Retinal pigment epithelial cell (primary cell): ENCODE results near the gene TLE5.

ENCODE experiments used
- DNase-seq: peaks from one replicate; pipeline ENCODE4 v3.0.0-alpha.2; 2010; ENCODE audit warnings: low read depth
- H3K4me3 ChIP-seq: 2 replicates; pipeline ENCODE4 v1.5.1; 2011; ENCODE audit warnings: mild to moderate bottlenecking, low read length, control low read depth, moderate library complexity
- TF ChIP-seq, protein P1 (sequence below): conservative IDR thresholded peaks from 2 replicates; pipeline ENCODE4 v1.5.1; 2011; ENCODE audit warnings: low read depth, low read length, control low read depth, inconsistent platforms

TLE5 gene

DNA sequence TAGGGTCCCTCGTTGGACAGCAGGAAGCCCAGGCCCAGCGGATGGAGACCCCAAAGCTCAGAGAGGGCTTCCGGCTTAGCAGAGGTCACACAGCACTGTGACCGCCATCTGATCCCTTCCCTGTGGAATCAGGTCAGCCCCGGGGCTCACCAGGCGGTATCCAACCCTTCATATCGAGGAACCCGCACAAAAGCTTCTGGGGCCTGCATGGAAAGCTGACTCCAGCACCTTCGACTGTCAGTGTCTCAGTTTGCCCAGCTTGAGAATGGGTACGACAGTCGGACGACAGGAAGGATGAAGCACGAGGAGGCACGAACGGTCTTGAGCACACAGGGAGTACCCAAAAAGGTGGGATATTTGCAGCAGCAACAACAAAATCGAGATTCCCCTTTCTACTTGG is 2.6 kb downstream of the TLE5 start:
- H3K4me3 ChIP-seq, result no peak overlapping the region
- no peak for DNase-seq
- TF ChIP-seq, protein P1, sequence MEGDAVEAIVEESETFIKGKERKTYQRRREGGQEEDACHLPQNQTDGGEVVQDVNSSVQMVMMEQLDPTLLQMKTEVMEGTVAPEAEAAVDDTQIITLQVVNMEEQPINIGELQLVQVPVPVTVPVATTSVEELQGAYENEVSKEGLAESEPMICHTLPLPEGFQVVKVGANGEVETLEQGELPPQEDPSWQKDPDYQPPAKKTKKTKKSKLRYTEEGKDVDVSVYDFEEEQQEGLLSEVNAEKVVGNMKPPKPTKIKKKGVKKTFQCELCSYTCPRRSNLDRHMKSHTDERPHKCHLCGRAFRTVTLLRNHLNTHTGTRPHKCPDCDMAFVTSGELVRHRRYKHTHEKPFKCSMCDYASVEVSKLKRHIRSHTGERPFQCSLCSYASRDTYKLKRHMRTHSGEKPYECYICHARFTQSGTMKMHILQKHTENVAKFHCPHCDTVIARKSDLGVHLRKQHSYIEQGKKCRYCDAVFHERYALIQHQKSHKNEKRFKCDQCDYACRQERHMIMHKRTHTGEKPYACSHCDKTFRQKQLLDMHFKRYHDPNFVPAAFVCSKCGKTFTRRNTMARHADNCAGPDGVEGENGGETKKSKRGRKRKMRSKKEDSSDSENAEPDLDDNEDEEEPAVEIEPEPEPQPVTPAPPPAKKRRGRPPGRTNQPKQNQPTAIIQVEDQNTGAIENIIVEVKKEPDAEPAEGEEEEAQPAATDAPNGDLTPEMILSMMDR, result no peak

DNA sequence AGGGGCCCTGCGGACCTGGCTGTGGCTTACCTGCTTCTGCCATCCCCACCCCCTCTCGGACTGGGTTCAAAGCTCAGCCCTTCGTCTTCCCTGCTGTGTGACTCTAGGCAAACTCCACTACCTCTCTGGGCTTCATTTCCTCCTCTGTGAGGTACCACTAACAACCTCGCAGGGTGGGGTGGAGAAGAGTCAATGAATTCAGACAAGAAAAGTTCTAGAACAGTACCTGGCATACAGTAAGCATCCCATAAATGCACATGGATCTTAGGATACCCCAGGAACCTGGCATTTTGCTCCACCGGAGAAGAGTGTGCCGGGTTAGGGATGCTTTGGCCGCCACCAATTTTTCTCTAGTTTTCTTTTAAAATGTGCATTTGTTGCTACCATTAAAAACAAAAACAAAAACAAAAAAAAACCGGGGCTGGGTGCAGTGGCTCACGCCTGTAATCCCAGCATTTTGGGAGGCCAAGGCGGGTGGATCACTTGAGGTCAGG is 3.4 kb downstream of the TLE5 start:
- TF ChIP-seq, protein P1, result no peak
- DNase-seq, result no peak
- no peak overlapping the region for H3K4me3 ChIP-seq

DNA sequence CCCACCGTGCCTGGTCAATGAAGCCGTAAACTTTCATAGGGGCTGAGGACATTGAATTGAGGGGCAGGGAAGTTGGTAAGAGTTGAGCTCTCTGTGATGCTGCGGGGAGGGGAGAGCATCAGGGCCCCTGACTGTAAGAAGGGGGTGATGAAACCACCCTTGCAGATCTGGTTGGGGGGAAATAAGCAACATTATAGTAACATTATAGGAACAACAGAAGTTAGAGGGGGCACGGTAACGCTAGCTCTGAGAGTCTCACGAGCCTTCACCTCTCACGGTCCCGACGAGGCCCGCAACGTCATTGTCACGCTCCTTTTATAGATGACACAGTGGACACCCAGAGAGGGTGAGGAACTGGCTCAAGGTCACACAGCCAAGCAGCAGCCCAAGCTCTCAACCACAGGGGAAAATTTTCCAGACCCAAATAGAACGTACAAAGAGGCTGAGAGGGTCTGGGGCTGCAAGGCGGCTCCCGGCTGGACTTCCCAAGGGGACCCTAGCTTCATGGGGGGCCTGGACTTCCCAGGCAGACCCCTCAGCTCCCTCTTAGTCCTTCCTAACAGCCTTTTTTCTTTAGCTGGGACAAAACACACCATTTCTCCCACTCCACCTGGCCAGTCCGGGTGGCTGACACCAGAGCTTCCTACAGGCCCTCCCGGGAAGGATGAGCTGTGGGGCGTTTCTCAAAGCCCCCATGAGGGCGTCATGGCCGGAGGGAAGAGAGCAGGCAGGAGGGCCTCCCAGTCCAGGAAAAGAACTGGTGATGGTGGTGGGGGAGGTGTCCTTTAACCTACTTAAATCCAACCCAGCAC is 4.1 kb downstream of the TLE5 start:
- TF ChIP-seq, protein P1, result no peak
- H3K4me3 ChIP-seq, result no peak overlapping the region
- no peak for DNase-seq

DNA sequence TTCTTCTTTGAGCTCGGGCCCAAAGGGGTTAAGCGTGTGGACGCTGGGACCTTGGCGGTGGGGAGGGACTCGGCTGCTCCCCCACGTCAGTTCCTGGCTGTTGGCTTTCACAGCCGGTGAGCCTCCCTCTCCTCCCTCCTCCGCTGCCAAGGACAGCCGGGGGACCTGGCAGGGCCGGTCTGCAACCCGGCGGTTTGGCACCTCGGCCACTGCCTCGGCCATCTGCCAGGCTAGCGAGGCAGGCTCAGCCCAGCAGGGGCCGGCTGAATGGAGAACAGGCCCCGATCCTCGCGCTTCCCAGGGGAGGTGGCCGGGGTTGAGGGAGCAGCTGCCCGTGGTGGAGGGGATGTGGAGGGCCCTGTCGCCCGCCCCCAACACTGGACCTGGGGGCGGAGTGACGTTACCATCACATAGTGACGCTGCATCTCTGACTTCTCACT is 5.0 kb downstream of the TLE5 start:
- H3K4me3 ChIP-seq, result no peak overlapping the region
- TF ChIP-seq, protein P1, result no peak
- DNase-seq, result no peak

DNA sequence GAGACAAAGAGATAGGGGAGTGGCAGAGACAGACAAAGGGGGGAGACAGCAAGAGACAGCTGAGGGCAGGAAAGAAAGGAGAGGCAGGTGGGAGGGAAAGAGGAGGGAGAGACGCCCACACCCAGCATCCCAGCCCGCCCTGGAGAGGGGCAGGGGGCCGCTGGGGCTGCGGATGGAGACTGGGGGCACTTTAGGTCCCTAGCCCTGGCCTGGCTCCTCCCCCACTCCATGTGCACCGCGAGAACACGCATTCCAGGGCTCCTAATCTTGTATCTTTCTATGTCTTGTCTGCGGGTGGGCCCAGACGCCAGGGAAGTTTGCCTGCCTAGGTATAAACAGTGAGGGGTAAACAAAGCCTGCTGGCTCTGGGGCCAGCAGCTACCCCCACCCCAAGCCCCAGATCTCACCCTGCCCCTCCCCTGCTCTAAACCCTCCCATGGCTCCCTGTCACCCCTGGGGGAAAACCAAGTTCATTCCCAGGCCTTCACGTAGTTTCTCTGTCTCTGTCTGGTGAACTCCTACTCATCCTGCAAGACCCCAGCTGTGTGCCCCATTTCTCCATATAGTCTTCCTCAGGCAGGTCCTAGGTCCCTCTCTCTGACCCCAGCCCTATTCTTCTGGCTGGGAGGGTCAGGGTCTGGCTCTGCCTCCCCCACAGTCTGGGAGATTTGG is 5.7 kb downstream of the TLE5 start:
- no peak overlapping the region for H3K4me3 ChIP-seq
- TF ChIP-seq, protein P1, result no peak
- no peak for DNase-seq

DNA sequence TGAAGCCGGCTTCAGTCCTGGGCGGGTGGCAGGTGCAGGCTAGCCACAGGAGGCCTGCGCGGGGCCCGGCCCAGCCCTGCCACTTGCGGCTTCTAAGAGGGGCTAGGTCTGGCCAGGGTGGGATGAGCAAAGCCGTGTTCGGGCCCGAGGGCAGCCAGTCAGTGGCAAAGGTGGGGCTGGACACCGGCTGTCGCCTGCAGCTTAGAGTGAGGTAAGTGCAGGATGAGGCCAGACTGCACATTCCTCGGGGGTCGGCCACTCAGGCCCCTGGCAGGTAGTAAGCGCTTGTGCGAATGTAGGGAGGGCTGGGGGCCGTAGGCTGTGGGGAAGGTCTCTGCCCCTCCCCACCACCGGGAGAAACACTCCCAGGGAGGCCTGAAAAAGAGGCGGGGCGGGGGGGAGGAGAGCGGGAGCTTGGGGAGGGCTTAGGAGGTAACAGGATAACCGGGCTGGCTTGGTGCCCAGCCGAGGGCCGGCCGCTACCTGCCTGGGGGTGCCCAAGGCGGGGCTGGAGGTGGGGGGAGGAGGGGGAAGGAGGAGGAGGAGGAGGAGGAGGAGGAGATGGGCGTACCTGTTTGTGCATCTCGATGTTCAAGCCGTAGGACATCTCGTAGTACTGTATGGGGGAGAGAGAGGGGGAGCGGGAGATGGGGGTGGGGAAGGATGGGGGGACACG is 6.4 kb downstream of the TLE5 start:
- TF ChIP-seq, protein P1, result no peak
- no peak for DNase-seq
- H3K4me3 ChIP-seq, result no peak overlapping the region
